ENCODE measurements around the gene DUSP22. TPM values are rescaled to one million over a fixed set of nuclear protein-coding genes. Genes with fewer than 3 reads are reported as not detected.

Gene DUSP22
- total RNA-seq, 1 experiment from 2014 or later, result 34.8 TPM

- H3K27ac ChIP-seq (ENCODE audit: low read length), result no peak overlapping the region
- DNase-seq (ENCODE audit: low read depth, low spot score) (no peak), ATAC-seq (no peak)
- BruUV-seq (replicated peaks), result no TSS peak
- H3K9me3 ChIP-seq (ENCODE audit: control insufficient read depth, insufficient read depth, low read depth, low read length), result no peaks in the 10 kb centered on the region
- intact Hi-C loops (cut with micrococcal nuclease; ENCODE audit: unreplicated experiment), result no loop called here
- in situ Hi-C loops (cut with HindIII; ENCODE audit: low pct_unique_long_range_greater_than_20kb, low sequenced_read_pairs), result no loop called here
- POLR2A ChIA-PET, result no interaction called here
- H3K27me3 ChIP-seq (ENCODE audit: control insufficient read depth, insufficient read depth, low read length), result no peaks in the 10 kb centered on the region
- no peak overlapping the region for H3K4me3 ChIP-seq (ENCODE audit: low read depth in 2 of 2, low read length in 2 of 2)
- CTCF ChIA-PET, result no interaction called here
- no peaks in the 10 kb centered on the region for H3K4me1 ChIP-seq (ENCODE audit: control insufficient read depth, insufficient read depth, low read length)
- no peaks in the 10 kb centered on the region for H3K36me3 ChIP-seq (ENCODE audit: control insufficient read depth, insufficient read depth, low read length)
- TF ChIP-seq POLR2AphosphoS5 (IDR thresholded peaks at IDR 0.05; ENCODE audit: low read depth, low read length) (no peak), TCF7L2 (IDR thresholded peaks at IDR 0.05; ENCODE audit: low read depth, low read length) (no peak), SIN3A (IDR thresholded peaks at IDR 0.05; ENCODE audit: borderline replicate concordance, insufficient read depth, low read depth, low read length) (no peak)
- TF ChIP-seq, protein P1, sequence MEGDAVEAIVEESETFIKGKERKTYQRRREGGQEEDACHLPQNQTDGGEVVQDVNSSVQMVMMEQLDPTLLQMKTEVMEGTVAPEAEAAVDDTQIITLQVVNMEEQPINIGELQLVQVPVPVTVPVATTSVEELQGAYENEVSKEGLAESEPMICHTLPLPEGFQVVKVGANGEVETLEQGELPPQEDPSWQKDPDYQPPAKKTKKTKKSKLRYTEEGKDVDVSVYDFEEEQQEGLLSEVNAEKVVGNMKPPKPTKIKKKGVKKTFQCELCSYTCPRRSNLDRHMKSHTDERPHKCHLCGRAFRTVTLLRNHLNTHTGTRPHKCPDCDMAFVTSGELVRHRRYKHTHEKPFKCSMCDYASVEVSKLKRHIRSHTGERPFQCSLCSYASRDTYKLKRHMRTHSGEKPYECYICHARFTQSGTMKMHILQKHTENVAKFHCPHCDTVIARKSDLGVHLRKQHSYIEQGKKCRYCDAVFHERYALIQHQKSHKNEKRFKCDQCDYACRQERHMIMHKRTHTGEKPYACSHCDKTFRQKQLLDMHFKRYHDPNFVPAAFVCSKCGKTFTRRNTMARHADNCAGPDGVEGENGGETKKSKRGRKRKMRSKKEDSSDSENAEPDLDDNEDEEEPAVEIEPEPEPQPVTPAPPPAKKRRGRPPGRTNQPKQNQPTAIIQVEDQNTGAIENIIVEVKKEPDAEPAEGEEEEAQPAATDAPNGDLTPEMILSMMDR (IDR thresholded peaks at IDR 0.05), result no peak
- TF ChIP-seq, protein P2, sequence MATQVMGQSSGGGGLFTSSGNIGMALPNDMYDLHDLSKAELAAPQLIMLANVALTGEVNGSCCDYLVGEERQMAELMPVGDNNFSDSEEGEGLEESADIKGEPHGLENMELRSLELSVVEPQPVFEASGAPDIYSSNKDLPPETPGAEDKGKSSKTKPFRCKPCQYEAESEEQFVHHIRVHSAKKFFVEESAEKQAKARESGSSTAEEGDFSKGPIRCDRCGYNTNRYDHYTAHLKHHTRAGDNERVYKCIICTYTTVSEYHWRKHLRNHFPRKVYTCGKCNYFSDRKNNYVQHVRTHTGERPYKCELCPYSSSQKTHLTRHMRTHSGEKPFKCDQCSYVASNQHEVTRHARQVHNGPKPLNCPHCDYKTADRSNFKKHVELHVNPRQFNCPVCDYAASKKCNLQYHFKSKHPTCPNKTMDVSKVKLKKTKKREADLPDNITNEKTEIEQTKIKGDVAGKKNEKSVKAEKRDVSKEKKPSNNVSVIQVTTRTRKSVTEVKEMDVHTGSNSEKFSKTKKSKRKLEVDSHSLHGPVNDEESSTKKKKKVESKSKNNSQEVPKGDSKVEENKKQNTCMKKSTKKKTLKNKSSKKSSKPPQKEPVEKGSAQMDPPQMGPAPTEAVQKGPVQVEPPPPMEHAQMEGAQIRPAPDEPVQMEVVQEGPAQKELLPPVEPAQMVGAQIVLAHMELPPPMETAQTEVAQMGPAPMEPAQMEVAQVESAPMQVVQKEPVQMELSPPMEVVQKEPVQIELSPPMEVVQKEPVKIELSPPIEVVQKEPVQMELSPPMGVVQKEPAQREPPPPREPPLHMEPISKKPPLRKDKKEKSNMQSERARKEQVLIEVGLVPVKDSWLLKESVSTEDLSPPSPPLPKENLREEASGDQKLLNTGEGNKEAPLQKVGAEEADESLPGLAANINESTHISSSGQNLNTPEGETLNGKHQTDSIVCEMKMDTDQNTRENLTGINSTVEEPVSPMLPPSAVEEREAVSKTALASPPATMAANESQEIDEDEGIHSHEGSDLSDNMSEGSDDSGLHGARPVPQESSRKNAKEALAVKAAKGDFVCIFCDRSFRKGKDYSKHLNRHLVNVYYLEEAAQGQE (IDR thresholded peaks at IDR 0.05; ENCODE audit: insufficient read depth in 1 of 2, low read depth in 2 of 2, low read length in 1 of 2), result no peak
These were observed 27.2 kb downstream of the DUSP22 start for GRCh38 chr6:319177-320131.

DNA sequence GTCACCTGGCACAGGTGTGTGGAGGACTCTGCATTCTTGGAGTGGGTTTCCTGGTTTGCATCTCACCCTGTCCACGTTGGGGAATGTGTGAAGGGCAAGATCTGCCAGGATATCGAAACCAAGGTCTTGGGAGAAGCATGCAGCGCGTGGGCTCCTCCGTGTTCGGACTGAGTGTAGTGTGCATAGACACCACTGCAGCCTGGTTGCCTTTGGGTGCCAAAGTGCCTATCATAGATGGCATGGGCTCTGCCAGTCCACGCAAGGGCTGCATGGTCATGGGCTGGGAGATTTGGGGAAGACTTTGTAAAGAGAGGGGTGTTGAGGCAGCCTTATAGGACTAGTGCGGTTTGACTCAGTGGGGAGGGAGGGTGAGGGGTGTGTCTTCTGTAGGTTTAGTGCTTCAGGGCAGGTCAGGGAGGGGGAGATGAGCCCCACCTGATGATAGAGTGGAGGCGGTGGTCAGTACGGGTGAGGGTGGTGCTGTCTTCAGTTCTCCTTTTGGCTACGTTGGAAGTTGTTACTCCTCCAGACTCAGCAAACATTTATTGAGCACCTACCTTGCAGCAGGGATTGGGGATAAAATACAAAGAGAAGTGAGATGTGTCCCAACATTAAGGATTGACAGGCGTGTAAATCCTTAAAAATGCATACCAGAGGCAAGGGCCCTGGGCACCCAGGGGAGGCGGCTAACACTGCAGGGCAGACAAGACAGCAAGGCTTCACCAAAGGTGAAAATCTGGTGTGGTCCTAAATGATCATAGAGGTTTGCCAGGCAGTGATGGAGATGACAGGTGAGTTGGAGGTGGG is 28.3 kb downstream of the DUSP22 start:
- BruUV-seq (replicated peaks), result no TSS peak
- H3K4me1 ChIP-seq (ENCODE audit: control insufficient read depth, insufficient read depth, low read length), result no peaks in the 10 kb centered on the region
- intact Hi-C loops (cut with micrococcal nuclease; ENCODE audit: unreplicated experiment), result no loop called here
- H3K27me3 ChIP-seq (ENCODE audit: control insufficient read depth, insufficient read depth, low read length), result no peaks in the 10 kb centered on the region
- H3K27ac ChIP-seq (ENCODE audit: low read length), result no peak overlapping the region
- CTCF ChIA-PET, result no interaction called here
- H3K4me3 ChIP-seq (ENCODE audit: low read depth in 2 of 2, low read length in 2 of 2), result no peak overlapping the region
- DNase-seq (ENCODE audit: low read depth, low spot score) (no peak), ATAC-seq (no peak)
- in situ Hi-C loops (cut with HindIII; ENCODE audit: low pct_unique_long_range_greater_than_20kb, low sequenced_read_pairs), result no loop called here
- POLR2A ChIA-PET, result no interaction called here
- TF ChIP-seq, protein P1 (IDR thresholded peaks at IDR 0.05), result no peak
- TF ChIP-seq SIN3A (IDR thresholded peaks at IDR 0.05; ENCODE audit: borderline replicate concordance, insufficient read depth, low read depth, low read length) (no peak), POLR2AphosphoS5 (IDR thresholded peaks at IDR 0.05; ENCODE audit: low read depth, low read length) (no peak), TCF7L2 (IDR thresholded peaks at IDR 0.05; ENCODE audit: low read depth, low read length) (no peak)
- TF ChIP-seq, protein P2 (IDR thresholded peaks at IDR 0.05; ENCODE audit: insufficient read depth in 1 of 2, low read depth in 2 of 2, low read length in 1 of 2), result no peak
- no peaks in the 10 kb centered on the region for H3K36me3 ChIP-seq (ENCODE audit: control insufficient read depth, insufficient read depth, low read length)
- H3K9me3 ChIP-seq (ENCODE audit: control insufficient read depth, insufficient read depth, low read depth, low read length), result no peaks in the 10 kb centered on the region
